Right atrium auricular region (tissue), 2 donors: Measurements from ENCODE around the gene VPS4B. TPM values are rescaled to one million over a fixed set of nuclear protein-coding genes. Genes with fewer than 3 reads are reported as not detected.

Experiments used
- DNase-seq: peaks from one replicate; pipeline ENCODE4 v3.0.0-alpha.2; 2019; ENCODE audit warnings: low spot score
- H3K27ac ChIP-seq, 2 donors: fragments of 200-600 bp; sonication (generic); 1 replicate in 1 of 2; 2 replicates in 1 of 2; pipeline ENCODE4 v1.5.1; 2016 to 2019
- H3K27me3 ChIP-seq, 2 donors: fragments of 200-600 bp; sonication (generic); one replicate each; pipeline versions ENCODE4 v1.5.1 to v1.6.0; 2017 to 2019
- H3K36me3 ChIP-seq: fragments of 200-600 bp; sonication (generic); one replicate; pipeline ENCODE4 v1.5.1; 2016
- H3K4me1 ChIP-seq, 2 donors: fragments of 200-600 bp; sonication (generic); one replicate each; pipeline versions ENCODE4 v1.5.1 to v1.6.0; 2017 to 2019
- H3K4me3 ChIP-seq, 2 donors: fragments of 200-600 bp; sonication (generic); 1 replicate in 1 of 2; 2 replicates in 1 of 2; pipeline ENCODE4 v1.5.1; 2017 to 2019; ENCODE audit warnings: mild to moderate bottlenecking in 1 of 2, moderate library complexity in 1 of 2
- H3K9me3 ChIP-seq, 2 donors: fragments of 200-600 bp; sonication (generic); one replicate each; pipeline ENCODE4 v1.5.1; 2019
- total RNA-seq, 2 donors: library from RNA; depleted of rRNA; stranded (reverse); fragments of >200 nt; gene quantifications; one replicate each; pipeline ENCODE4 v1.1.0, GENCODE V29; 2016
- TF ChIP-seq, protein P1 (sequence below), 2 donors: fragments of 200-600 bp; sonication (generic); IDR thresholded peaks; one replicate each; pipeline ENCODE4 v1.5.1; 2019; ENCODE audit warnings: antibody characterized with exemption in 2 of 2

The VPS4B gene
- total RNA-seq, 2 donors from 2014 or later: 14.1 to 16.4 TPM

- no peaks in the 10 kb centered on the region for H3K36me3 ChIP-seq
- no peak for DNase-seq
- no peak overlapping the region for H3K27ac ChIP-seq
- H3K4me1 ChIP-seq: peaks cover 0 to 4% of the 10 kb centered on the region in 2 donors
- no peaks in the 10 kb centered on the region for H3K27me3 ChIP-seq
- no peaks in the 10 kb centered on the region for H3K9me3 ChIP-seq
- TF ChIP-seq, protein P1, sequence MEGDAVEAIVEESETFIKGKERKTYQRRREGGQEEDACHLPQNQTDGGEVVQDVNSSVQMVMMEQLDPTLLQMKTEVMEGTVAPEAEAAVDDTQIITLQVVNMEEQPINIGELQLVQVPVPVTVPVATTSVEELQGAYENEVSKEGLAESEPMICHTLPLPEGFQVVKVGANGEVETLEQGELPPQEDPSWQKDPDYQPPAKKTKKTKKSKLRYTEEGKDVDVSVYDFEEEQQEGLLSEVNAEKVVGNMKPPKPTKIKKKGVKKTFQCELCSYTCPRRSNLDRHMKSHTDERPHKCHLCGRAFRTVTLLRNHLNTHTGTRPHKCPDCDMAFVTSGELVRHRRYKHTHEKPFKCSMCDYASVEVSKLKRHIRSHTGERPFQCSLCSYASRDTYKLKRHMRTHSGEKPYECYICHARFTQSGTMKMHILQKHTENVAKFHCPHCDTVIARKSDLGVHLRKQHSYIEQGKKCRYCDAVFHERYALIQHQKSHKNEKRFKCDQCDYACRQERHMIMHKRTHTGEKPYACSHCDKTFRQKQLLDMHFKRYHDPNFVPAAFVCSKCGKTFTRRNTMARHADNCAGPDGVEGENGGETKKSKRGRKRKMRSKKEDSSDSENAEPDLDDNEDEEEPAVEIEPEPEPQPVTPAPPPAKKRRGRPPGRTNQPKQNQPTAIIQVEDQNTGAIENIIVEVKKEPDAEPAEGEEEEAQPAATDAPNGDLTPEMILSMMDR (IDR thresholded peaks at IDR 0.05): no peak
- no peak overlapping the region for H3K4me3 ChIP-seq
Observed at GRCh38 chr18:63427558-63427957, 5.3 kb upstream of the VPS4B start.

- TF ChIP-seq, protein P1 (IDR thresholded peaks at IDR 0.05): no peak
- H3K36me3 ChIP-seq: peaks cover 9% of the 10 kb centered on the region
- no peaks in the 10 kb centered on the region for H3K9me3 ChIP-seq
- DNase-seq: no peak
- H3K4me3 ChIP-seq: peak overlapping the region; percentile 84 to 94
- peaks cover 0 to 26% of the 10 kb centered on the region in 2 donors for H3K4me1 ChIP-seq
- peak overlapping the region; percentile 97 to 98 for H3K27ac ChIP-seq
- H3K27me3 ChIP-seq: no peaks in the 10 kb centered on the region
Observed at GRCh38 chr18:63422864-63423304, 608 bp upstream of the VPS4B start.

GRCh38 chr18:63421514-63421913, 762 bp downstream of the VPS4B start:
- H3K27me3 ChIP-seq: no peaks in the 10 kb centered on the region
- TF ChIP-seq, protein P1 (IDR thresholded peaks at IDR 0.05): no peak
- peaks cover 9% of the 10 kb centered on the region for H3K36me3 ChIP-seq
- DNase-seq: no peak
- peak overlapping the region; percentile 84 to 94 for H3K4me3 ChIP-seq
- H3K9me3 ChIP-seq: no peaks in the 10 kb centered on the region
- H3K27ac ChIP-seq: peak overlapping the region; percentile 97 to 98
- H3K4me1 ChIP-seq: peaks cover 0 to 26% of the 10 kb centered on the region in 2 donors

- Histone ChIP-seq H3K27me3 (no peaks in the 10 kb centered on the region), H3K36me3 (peaks cover 42% of the 10 kb centered on the region), H3K27ac (no peak overlapping the region), H3K9me3 (no peaks in the 10 kb centered on the region), H3K4me1 (no peaks in the 10 kb centered on the region), H3K4me3 (no peak overlapping the region)
- TF ChIP-seq, protein P1 (IDR thresholded peaks at IDR 0.05): no peak
- no peak for DNase-seq
Observed at GRCh38 chr18:63412953-63413352, 9.3 kb downstream of the VPS4B start.

DNA sequence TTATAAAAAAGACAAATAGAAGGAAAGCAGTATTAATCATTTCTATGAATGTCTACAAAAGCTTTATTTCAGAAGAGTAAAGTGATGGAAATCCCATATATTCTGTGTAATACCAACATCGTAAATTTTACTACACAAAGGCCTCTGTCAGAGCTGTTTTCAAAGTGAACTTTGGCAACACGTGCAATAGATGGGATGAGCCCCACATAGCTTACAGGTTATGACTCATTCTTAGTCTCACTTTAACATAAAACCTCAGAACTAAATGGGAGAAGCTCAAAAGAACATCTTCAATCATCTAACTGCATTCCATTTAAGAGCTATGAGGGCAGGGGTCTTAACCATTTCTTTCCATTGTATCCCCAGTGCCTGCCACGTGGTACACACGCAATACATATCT, 11.5 kb downstream of the VPS4B start:
- Histone ChIP-seq H3K4me3 (no peak overlapping the region), H3K4me1 (peaks cover 0 to 7% of the 10 kb centered on the region in 2 donors), H3K9me3 (no peaks in the 10 kb centered on the region), H3K27ac (no peak overlapping the region), H3K27me3 (no peaks in the 10 kb centered on the region), H3K36me3 (peaks cover 49% of the 10 kb centered on the region)
- no peak for DNase-seq
- TF ChIP-seq, protein P1 (IDR thresholded peaks at IDR 0.05): no peak

GRCh38 chr18:63409301-63409700, 13.0 kb downstream of the VPS4B start:
- H3K4me3 ChIP-seq: no peak overlapping the region
- TF ChIP-seq, protein P1 (IDR thresholded peaks at IDR 0.05): no peak
- no peak overlapping the region for H3K27ac ChIP-seq
- peaks cover 43% of the 10 kb centered on the region for H3K36me3 ChIP-seq
- no peak for DNase-seq
- no peaks in the 10 kb centered on the region for H3K27me3 ChIP-seq
- H3K9me3 ChIP-seq: no peaks in the 10 kb centered on the region
- H3K4me1 ChIP-seq: peaks cover 0 to 11% of the 10 kb centered on the region in 2 donors
